ENCODE measurements around the gene KNOP1.

KNOP1 gene

DNA sequence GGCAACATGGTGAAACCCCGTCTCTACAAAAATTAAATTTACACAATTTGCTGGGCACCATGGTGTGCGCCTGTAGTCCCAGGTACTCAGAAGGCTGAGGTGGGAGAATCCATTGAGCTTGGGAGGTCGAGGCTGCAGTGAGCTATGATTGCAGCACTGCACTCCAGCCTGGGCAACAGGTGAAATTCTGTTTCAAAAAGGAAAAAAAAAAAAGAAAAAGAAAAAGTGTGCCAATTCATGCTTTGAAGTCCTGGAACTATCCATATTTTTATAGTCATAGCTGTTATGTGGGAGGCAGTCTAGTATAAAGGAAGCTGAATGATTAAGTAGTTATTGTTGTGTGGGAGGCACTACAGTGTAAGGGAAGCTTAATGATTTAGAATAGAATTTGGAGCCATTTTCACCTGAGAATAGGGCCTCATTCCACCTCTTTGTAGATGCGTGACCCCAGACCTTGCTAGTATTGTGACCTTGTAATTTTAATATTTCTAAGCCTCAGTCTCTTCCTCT lies 31.6 kb upstream of the KNOP1 start:
- H3K9me3 ChIP-seq (ENCODE audit: low read length): no peaks in the 10 kb centered on the region
- H3K9me2 ChIP-seq (ENCODE audit: low read depth, low read length): no peaks in the 10 kb centered on the region
- no peak for TF ChIP-seq EZH2 (IDR thresholded peaks at IDR 0.05; ENCODE audit: borderline replicate concordance, low read length)
- TF ChIP-seq, protein P1, sequence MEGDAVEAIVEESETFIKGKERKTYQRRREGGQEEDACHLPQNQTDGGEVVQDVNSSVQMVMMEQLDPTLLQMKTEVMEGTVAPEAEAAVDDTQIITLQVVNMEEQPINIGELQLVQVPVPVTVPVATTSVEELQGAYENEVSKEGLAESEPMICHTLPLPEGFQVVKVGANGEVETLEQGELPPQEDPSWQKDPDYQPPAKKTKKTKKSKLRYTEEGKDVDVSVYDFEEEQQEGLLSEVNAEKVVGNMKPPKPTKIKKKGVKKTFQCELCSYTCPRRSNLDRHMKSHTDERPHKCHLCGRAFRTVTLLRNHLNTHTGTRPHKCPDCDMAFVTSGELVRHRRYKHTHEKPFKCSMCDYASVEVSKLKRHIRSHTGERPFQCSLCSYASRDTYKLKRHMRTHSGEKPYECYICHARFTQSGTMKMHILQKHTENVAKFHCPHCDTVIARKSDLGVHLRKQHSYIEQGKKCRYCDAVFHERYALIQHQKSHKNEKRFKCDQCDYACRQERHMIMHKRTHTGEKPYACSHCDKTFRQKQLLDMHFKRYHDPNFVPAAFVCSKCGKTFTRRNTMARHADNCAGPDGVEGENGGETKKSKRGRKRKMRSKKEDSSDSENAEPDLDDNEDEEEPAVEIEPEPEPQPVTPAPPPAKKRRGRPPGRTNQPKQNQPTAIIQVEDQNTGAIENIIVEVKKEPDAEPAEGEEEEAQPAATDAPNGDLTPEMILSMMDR (IDR thresholded peaks at IDR 0.05; ENCODE audit: low read length): no peak

DNA sequence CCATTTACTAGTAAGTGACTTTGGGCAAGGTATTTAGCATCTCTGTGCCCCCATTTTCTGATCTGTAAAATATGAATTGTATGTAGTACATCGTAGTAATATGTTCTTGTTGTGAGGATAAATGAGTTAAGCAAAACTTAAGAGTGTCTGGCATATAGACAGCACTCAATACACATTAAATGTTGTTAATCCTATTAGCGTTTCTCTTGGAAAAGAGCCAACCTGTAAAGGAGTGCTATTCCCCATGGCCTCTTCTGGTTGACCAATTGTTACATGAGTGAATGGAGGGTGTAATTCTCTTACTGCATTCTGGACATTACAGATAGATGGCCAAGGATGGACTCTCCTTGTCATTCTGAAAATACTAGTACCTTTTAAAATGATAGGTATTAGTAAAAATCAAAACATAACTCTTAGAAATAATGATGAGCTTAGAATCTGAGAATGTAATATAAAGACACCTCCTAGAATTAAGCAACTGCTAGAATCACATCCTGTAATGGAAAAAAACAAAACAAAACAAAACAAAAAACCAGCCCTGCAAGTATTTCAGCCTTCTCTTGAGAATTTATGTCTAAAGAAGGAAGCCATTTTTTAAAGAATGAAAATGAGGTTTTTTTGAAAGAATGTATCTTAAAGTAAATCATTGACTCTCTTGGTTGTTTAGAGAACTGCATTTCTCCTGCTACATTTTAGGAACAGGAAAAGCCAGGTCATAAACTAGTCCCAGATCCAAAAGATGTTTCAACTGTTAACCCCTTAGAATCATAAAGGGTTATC lies 30.6 kb upstream of the KNOP1 start:
- H3K36me3 ChIP-seq (ENCODE audit: insufficient read depth, low read length): no peaks in the 10 kb centered on the region
- H3K4me3 ChIP-seq (ENCODE audit: low read depth, low read length, poor library complexity, severe bottlenecking): no peak overlapping the region
- no peaks in the 10 kb centered on the region for H3K9me2 ChIP-seq (ENCODE audit: low read depth, low read length)
- no peak overlapping the region for H3K27ac ChIP-seq (ENCODE audit: low read depth, low read length, poor library complexity, severe bottlenecking)
- no peak overlapping the region for H3K9ac ChIP-seq (ENCODE audit: low read length)
- H3K9me3 ChIP-seq (ENCODE audit: low read length): no peaks in the 10 kb centered on the region
- H3K4me1 ChIP-seq (ENCODE audit: insufficient read depth, low read length, severe bottlenecking): no peaks in the 10 kb centered on the region
- no peak overlapping the region for H2AFZ ChIP-seq (ENCODE audit: low read length)
- H3K27me3 ChIP-seq (ENCODE audit: insufficient read depth, low read length): no peaks in the 10 kb centered on the region
- H3K4me2 ChIP-seq (ENCODE audit: low read length): no peak overlapping the region
- TF ChIP-seq EZH2 (IDR thresholded peaks at IDR 0.05; ENCODE audit: borderline replicate concordance, low read length): no peak
- TF ChIP-seq, protein P1 (IDR thresholded peaks at IDR 0.05; ENCODE audit: low read length): no peak
- H4K20me1 ChIP-seq (ENCODE audit: insufficient read depth, low read length): no peaks in the 10 kb centered on the region
- no peaks in the 10 kb centered on the region for H3F3A ChIP-seq (ENCODE audit: insufficient read depth, low read length)
- no peaks in the 10 kb centered on the region for H3K79me2 ChIP-seq (ENCODE audit: insufficient read depth, low read length)

More for the DNA sequence above, 31.6 kb upstream of the KNOP1 start:
- H3K4me2 ChIP-seq (ENCODE audit: low read length): no peak overlapping the region
- no peaks in the 10 kb centered on the region for H3K36me3 ChIP-seq (ENCODE audit: insufficient read depth, low read length)
- no peak overlapping the region for H3K27ac ChIP-seq (ENCODE audit: low read depth, low read length, poor library complexity, severe bottlenecking)
- H2AFZ ChIP-seq (ENCODE audit: low read length): no peak overlapping the region
- H3K27me3 ChIP-seq (ENCODE audit: insufficient read depth, low read length): no peaks in the 10 kb centered on the region
- H3F3A ChIP-seq (ENCODE audit: insufficient read depth, low read length): no peaks in the 10 kb centered on the region
- no peak overlapping the region for H3K4me3 ChIP-seq (ENCODE audit: low read depth, low read length, poor library complexity, severe bottlenecking)
- H3K79me2 ChIP-seq (ENCODE audit: insufficient read depth, low read length): no peaks in the 10 kb centered on the region
- no peak overlapping the region for H3K9ac ChIP-seq (ENCODE audit: low read length)
- H4K20me1 ChIP-seq (ENCODE audit: insufficient read depth, low read length): no peaks in the 10 kb centered on the region
- H3K4me1 ChIP-seq (ENCODE audit: insufficient read depth, low read length, severe bottlenecking): no peaks in the 10 kb centered on the region

DNA sequence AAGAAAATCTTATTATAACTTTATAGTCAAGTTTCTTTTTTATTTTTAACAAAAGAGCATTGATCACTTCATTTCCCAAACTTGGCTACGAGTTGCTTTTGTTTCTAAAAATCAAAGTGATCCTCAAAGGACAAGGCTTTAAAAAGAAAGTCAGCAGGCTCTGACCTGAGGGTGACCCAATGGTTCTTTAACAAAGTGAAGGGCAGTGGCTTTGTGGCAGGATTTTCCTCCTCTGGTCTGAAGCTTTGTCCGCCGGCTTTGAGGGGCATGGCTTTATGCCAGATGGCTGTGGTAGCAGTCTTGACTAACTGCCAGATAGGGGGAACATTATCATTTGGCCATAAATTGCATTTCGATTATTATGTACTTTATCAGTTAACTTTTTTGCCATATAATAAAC lies 28.5 kb upstream of the KNOP1 start:
- no peaks in the 10 kb centered on the region for H3K79me2 ChIP-seq (ENCODE audit: insufficient read depth, low read length)
- H3K4me2 ChIP-seq (ENCODE audit: low read length): no peak overlapping the region
- H3K9me2 ChIP-seq (ENCODE audit: low read depth, low read length): no peaks in the 10 kb centered on the region
- no peak overlapping the region for H2AFZ ChIP-seq (ENCODE audit: low read length)
- H3K36me3 ChIP-seq (ENCODE audit: insufficient read depth, low read length): no peaks in the 10 kb centered on the region
- H3K4me1 ChIP-seq (ENCODE audit: insufficient read depth, low read length, severe bottlenecking): no peaks in the 10 kb centered on the region
- H3K9ac ChIP-seq (ENCODE audit: low read length): no peak overlapping the region
- H3K4me3 ChIP-seq (ENCODE audit: low read depth, low read length, poor library complexity, severe bottlenecking): no peak overlapping the region
- no peaks in the 10 kb centered on the region for H3F3A ChIP-seq (ENCODE audit: insufficient read depth, low read length)
- H3K27me3 ChIP-seq (ENCODE audit: insufficient read depth, low read length): no peaks in the 10 kb centered on the region
- TF ChIP-seq EZH2 (IDR thresholded peaks at IDR 0.05; ENCODE audit: borderline replicate concordance, low read length): no peak
- TF ChIP-seq, protein P1 (IDR thresholded peaks at IDR 0.05; ENCODE audit: low read length): no peak
- H4K20me1 ChIP-seq (ENCODE audit: insufficient read depth, low read length): no peaks in the 10 kb centered on the region
- H3K9me3 ChIP-seq (ENCODE audit: low read length): no peaks in the 10 kb centered on the region
- H3K27ac ChIP-seq (ENCODE audit: low read depth, low read length, poor library complexity, severe bottlenecking): no peak overlapping the region
